ENCODE data around the gene MAP3K14.
A peak's percentile ranks its signal among the peaks of the same experiment; 100 is the strongest.

MAP3K14 gene

GRCh38 chr17:45282683-45283644 is 33.9 kb downstream of the MAP3K14 start:
- no peak for DNase-seq (ENCODE audit: low spot score)

GRCh38 chr17:45279898-45280297 is 36.9 kb downstream of the MAP3K14 start:
- DNase-seq (ENCODE audit: low spot score) = no peak

GRCh38 chr17:45277992-45278391 is 38.8 kb downstream of the MAP3K14 start:
- no peak for DNase-seq (ENCODE audit: low spot score)

GRCh38 chr17:45277216-45277849 is 39.5 kb downstream of the MAP3K14 start:
- DNase-seq (ENCODE audit: low spot score) = peak; percentile 85

- no peak for DNase-seq (ENCODE audit: low spot score)
Observed at GRCh38 chr17:45276031-45276430, 40.8 kb downstream of the MAP3K14 start.

GRCh38 chr17:45274033-45274432 is 42.8 kb downstream of the MAP3K14 start:
- DNase-seq (ENCODE audit: low spot score) = no peak

GRCh38 chr17:45273551-45273957 is 43.3 kb downstream of the MAP3K14 start:
- no peak for DNase-seq (ENCODE audit: low spot score)

GRCh38 chr17:45271603-45272002 is 45.2 kb downstream of the MAP3K14 start:
- no peak for DNase-seq (ENCODE audit: low spot score)

GRCh38 chr17:45270828-45271418 is 45.9 kb downstream of the MAP3K14 start:
- DNase-seq (ENCODE audit: low spot score) = no peak

GRCh38 chr17:45269912-45270311 is 46.9 kb downstream of the MAP3K14 start:
- DNase-seq (ENCODE audit: low spot score) = no peak

GRCh38 chr17:45267436-45268055 is 49.3 kb downstream of the MAP3K14 start:
- no peak for DNase-seq (ENCODE audit: low spot score)

GRCh38 chr17:45266372-45266926 is 50.4 kb downstream of the MAP3K14 start:
- DNase-seq (ENCODE audit: low spot score) = no peak

GRCh38 chr17:45265821-45266220 is 51.0 kb downstream of the MAP3K14 start:
- no peak for DNase-seq (ENCODE audit: low spot score)

GRCh38 chr17:45264988-45265387 is 51.8 kb downstream of the MAP3K14 start:
- no peak for DNase-seq (ENCODE audit: low spot score)

GRCh38 chr17:45264430-45264829 is 52.4 kb downstream of the MAP3K14 start:
- DNase-seq (ENCODE audit: low spot score) = no peak

- no peak for DNase-seq (ENCODE audit: low spot score)
Observed at GRCh38 chr17:45263477-45263860, 53.4 kb downstream of the MAP3K14 start.

GRCh38 chr17:45262516-45263476 is 54.0 kb downstream of the MAP3K14 start:
- DNase-seq (ENCODE audit: low spot score) = no peak

- no peak for DNase-seq (ENCODE audit: low spot score)
Observed at GRCh38 chr17:45261577-45262515, 55.0 kb downstream of the MAP3K14 start, which contains the start of gene SPATA32. SPATA32 (minus strand) TSS chr17:45262094; CDS start chr17:45262016, 78 bp downstream.

- DNase-seq (ENCODE audit: low spot score) = no peak
Observed at GRCh38 chr17:45260204-45260783, 56.5 kb downstream of the MAP3K14 start.

Measured in globus pallidus (tissue), 1 donor.